Measurements from ENCODE around the gene ATF4.

DNA sequence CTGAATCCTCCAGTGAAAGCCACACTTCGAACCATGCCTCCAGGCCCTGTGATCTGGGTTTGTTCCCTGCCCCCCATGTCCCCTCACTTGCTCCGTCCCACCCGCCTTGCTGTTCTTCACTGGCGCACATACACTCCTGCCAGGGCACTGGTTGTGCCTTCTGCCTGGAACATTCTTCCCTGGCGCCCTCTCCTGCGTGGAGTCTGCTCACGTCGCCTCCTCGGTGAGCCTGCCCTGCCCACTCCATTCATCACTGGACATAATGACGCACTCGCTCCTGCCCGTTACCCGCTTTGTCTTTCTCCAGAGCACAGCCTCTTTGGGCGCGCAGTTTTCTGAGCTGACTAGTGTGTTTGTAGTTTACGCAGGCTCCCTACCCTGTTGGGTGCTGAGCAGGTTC lies 39.3 kb upstream of the ATF4 start:
- TF ChIP-seq, protein P1, sequence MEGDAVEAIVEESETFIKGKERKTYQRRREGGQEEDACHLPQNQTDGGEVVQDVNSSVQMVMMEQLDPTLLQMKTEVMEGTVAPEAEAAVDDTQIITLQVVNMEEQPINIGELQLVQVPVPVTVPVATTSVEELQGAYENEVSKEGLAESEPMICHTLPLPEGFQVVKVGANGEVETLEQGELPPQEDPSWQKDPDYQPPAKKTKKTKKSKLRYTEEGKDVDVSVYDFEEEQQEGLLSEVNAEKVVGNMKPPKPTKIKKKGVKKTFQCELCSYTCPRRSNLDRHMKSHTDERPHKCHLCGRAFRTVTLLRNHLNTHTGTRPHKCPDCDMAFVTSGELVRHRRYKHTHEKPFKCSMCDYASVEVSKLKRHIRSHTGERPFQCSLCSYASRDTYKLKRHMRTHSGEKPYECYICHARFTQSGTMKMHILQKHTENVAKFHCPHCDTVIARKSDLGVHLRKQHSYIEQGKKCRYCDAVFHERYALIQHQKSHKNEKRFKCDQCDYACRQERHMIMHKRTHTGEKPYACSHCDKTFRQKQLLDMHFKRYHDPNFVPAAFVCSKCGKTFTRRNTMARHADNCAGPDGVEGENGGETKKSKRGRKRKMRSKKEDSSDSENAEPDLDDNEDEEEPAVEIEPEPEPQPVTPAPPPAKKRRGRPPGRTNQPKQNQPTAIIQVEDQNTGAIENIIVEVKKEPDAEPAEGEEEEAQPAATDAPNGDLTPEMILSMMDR (conservative IDR thresholded peaks at IDR 0.05; ENCODE audit: low read length), result no peak
- TF ChIP-seq EZH2phosphoT487 (IDR thresholded peaks at IDR 0.05; ENCODE audit: borderline replicate concordance, low read depth, low read length), result no peak

Measured in OCI-LY7 (cell line).